GM19452 (cell line): ENCODE results near the gene ABHD17B.
A peak's percentile ranks its signal among the peaks of the same experiment; 100 is the strongest.

Experiments used
- ATAC-seq: cut with Tn5 transposase; IDR thresholded peaks from one replicate; pipeline ENCODE4 v1.9.1; 2021; ENCODE audit not compliant: unreplicated experiment

The ABHD17B gene

DNA sequence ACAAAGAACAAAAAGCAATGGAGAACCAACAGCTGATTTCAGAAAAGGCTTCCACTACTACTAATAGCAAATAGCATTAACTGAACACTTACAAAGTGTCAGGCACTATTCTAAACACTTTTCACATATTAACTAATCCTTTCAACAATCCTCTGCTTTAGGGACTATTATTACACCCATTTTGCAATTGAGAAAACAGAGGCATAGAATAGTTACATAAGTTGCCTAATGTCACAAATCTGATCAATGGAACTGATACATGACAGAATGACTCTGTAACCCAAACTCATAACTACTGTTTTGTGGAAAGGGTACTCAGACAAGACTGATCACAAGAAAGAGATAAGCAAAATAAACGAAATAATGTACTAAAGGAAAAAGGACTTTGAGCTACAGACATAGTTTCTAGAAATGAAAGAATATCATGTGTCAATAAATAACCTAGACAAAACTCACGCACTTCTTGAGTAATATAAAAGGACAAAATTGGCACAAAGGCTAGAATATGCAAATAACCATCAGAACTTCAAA lies 31.3 kb downstream of the ABHD17B start:
- no peak for ATAC-seq

DNA sequence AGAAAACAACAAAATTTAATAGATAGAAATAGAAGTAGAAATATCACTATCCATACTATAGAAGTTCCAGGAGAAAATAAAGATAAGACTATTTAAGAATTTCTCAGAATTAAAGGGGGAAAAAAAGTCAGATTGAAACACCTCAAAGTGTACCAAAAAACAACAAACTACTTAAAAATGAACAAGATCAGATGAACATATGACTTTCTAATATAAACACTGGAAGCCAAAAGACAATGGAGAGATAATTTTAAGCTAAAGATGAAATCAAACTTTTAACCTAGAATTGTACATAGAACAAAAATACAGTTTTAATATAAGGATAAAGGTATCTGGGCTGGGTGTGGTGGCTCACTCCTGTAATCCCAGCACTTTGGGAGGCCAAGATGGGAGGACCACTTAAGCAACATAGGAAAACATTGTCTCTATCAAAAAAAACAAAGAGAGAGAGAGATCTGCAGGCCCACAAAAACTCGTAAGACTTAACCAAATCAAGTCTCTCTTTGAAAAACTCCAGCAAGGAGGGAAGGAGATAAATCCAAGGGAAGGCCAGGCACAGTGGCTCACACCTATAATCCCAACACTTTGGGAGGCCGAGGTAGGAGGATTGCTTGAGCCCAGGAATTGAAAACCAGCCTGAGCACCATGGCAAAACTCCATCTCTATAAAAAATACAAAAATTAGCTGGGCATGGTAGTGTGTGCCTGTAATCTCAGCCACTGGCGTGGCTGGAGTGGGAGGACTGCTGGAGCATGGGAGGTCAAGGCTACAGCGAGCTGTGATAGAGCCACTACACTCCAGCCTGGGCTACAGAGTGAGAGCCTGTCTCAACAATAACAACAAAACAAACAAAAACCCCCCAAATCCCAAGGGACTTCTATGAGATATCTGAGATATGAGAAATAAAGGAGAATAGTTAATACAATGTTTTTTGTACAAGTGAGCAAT lies 32.4 kb downstream of the ABHD17B start:
- ATAC-seq, result no peak

DNA sequence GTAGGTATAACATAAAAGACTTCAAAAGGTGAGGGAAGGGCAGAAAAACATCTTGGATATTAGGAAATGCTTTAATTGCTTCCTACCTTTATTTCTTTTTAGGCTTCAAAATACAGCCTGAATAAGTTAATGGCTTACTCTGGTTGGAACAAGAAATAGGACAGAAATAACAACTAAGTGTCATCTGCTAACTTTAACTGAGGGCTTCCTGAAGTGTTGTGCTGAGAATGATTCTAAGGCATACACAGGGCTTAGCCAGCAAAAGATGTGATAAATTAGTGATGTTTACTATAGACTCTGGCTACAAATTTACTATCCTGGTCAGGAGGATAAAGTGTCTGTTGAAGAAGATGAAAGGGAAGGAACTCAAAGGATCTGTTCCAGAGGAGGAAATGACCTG lies 34.2 kb downstream of the ABHD17B start:
- no peak for ATAC-seq

DNA sequence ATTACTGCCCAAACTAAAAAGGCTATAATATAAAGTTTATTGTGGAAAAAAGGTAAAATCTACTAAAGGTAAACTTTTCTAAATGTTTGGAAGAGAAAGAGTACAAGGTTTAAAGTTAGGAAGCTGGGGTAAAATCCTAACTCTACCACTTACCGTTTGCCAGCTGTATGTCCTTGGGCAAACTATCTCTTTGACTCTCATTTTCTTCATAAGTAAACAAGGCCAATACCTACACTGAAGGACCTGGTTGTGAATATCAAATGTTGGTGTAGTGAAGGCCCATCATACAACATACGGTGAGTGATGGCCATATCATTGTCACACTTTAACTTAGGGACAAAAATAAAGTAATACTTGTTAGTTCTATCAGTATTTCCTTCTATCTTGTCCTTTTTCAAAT lies 34.9 kb downstream of the ABHD17B start:
- ATAC-seq, result no peak

DNA sequence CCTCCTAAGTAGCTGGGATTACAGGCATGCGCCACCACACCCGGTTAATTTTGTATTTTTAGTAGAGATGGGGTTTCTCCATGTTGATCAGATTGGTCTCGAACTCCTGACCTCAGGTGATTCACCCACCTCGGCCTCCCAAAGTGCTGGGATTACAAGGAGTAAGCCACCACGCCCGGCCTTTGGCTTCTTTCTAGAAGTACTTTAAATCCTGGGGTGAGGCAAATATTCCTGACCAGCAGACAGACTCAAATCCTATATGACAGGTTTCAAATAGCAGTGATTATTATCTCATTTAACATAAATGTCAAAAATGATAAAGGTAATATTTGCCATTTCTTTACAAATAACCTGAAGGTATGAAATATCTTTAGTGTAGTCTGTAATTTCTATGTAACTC lies 35.6 kb downstream of the ABHD17B start:
- no peak for ATAC-seq

DNA sequence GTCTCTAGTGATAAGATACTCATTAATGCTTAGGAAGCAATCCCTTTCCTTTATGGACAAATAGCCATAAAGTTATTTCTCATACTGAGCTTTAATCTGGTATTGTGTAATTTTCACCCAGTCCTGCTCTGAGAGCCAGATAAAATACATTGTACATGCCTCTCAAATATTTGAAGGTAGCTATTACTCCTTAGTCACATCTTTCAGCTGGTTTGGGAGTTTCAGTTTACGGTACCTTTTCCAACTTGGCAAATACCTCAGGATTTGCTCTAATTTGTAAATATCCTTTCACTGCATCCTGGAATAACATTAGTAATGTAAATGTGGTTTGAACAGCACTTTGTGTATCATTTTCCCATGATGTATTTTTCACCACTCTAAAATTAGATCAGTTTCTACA lies 47.4 kb downstream of the ABHD17B start:
- no peak for ATAC-seq

DNA sequence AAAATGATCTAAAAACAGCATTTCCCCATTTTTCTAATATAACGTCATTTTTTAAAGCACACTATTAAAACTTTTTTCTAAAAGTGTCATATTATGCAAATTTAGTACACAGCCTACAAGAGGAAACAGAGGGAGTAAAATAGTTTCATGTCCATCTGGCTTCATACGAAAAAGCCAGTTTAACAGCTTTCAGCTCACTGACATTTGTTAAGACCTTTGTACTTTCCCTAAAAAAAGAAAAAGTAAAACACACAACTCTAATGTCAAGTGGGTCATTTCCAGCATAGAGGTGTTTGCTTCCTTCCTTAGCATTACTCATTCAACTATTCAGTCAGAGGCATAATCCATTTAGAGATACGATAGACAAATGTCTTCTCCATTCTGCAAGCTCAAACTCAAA lies 49.4 kb downstream of the ABHD17B start:
- no peak for ATAC-seq

DNA sequence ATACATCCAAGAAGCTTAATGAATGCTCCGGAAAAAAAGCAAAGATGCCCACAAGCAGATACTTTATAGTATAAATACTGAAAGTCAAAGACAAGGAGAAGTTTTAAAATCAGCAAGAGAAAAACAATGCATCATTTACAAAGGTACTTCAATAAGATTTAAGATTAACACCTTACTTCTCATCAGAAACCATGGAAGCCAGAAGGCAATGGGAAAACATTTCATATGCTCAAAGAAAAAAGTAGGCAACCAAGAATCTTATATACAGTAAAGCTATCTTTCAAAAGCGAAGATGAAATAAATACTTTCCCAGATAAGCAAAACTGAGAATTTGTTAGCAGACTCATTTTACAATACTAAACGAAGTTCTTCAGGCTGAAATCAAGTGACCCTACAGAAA lies 51.1 kb downstream of the ABHD17B start:
- ATAC-seq, result no peak

DNA sequence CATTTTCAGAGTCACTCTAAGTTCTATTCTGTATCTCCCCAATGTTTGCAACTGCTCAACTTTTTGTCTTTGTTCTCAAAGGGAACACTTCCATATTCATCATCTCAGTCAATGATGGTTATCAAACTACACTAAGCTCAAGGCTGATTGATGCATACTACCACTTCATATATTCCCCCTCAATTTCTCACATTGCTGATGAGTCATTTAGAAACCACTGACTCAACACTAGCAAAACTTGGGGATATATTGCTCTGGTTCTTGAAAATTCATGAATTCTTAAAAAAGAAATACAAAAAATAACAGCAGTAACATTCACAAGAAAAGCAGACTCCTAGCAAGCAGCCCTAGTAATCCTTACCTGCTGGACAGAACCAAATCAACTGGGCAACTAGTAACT lies 52.2 kb downstream of the ABHD17B start:
- ATAC-seq, result peak; percentile 76

DNA sequence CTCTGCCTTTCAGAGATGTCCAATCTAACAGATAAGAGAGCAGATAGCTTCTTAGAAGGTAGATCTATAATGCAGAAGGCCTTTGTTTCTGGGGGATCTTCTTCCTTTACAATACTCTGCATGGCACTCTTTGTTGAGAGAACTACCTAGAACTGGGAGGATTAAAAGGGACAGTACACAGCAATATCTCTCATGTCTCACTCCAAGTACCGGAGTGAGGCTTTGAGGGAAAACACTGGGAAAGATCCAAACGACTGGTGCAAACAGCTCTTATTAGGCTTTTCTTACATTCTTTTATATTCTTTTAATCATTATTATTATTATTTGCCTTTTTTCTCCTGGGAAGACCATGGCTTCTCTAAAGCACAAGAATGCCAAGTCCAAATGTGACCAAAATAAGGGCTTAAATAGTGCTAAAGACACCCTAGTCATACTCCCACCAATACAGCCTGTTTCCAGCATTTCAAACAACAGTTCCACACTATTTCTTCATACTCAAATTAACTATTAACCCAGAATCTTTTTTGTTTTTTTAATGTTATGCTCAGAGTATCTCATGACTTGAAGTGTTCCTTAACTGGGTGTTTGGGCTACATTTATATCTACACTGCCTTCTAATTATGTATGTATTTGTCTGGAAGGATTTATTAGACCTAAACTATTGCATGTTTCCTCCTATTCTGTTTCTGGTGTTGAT lies 52.7 kb downstream of the ABHD17B start:
- ATAC-seq, result peak; percentile 9

DNA sequence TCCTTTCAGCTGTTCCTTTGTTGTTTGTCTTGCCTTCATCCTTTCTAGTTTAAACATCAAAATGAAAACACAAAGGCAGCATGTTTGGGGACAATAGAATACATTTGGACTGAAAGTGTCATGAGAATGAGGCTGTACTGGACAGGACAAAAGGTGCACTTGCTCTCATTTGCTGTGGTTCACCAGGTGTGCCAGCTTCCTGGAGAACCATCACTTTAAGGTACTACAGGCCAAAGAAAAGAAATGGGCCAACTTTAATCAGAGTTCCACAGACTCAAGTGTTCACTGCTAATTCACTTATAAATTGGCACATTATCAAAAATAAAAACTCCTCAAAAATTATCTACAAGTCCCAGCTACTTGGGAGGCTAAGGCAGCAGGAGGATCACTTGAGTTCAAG lies 53.8 kb downstream of the ABHD17B start:
- ATAC-seq, result no peak

DNA sequence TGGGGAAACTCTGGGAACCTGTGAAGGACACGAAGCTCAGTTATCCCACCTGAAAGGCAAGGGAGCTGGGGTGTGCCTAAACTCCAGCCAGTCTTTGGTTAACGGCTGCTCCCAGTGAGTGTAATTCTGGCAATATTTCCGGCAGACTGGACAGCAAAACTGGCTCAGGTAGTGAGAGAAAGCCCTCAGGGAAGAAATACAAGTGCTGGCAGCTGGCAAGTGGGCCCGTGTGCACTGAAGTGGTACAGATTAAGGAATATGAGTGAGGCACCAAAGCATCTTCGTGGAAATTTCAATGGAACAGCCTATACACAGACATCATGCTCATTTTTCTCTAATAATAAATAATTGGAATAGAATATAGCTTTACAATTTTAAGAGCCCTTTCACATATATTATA lies 56.2 kb downstream of the ABHD17B start:
- no peak for ATAC-seq

DNA sequence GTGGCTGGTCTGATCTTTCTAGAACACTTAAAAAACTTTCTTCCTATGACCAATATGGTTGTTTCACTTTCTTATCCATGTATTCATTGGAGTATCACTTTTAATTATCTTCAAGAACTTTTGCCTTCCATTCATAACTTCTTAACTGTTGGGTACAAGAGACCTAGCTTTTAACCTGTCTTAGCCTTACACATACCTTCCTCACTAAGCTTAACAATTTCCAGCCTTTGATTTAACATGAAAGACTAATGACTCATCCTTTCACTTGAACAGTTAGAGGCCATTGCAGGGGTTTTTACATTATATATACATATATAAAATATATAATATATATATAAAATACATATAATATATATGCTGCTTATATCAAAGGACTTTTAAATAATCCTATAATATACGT lies 57.9 kb downstream of the ABHD17B start:
- no peak for ATAC-seq

DNA sequence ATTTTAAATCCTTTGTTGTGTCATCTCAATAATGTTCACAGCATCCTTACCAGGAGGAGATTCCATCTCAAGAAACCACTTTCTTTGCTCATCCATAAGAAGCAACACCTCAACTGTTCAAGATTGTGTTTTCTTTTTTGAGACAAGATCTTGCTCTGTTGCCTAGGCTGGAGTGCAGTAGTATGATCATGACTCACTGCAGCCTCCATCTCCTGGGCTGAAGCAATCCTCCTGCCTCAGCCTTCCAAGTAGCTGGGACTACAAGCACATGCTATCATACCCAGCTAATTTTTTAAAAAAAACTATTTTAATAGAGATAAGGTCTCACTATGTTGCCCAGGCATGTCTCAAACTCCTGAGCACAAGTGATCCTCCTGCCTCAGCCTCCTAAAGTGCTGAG lies 60.0 kb downstream of the ABHD17B start:
- no peak for ATAC-seq

DNA sequence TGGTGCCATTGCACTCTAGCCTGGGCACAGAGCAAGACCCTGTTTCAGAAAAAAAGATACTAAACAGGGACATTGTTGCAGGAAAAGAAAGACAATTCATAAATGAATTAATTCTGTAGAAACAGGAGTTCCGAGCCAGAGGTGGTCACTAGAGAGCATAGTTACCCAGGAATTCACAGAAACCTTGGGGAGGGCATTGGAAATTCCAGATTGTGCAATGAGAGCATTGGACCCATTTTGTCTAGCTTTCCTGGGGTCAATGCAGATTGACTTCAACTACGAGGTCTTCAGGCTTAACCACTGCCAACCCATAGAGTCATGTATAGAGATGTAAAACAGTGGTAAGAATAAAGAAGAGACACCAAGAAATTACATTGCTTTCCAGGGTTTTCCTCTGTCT lies 63.1 kb downstream of the ABHD17B start:
- no peak for ATAC-seq

DNA sequence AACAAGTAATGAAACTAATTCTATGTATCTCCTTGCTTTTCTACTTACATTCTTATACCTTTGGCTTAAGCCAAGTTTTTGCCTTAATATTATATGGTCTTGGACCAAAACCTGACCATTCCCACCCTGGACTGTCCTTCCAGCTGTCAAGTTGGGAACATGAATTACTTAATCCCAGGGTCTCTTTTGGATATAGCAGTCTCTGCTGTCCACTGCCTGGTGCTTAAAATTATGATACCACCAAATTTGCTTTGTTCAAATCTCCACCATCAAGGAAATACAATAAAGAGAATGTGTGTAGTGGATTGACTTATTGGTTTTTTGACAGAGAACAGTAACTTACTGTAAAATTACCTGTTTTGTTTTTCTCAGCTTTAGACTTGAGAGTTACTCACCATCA lies 66.2 kb downstream of the ABHD17B start:
- ATAC-seq, result no peak

DNA sequence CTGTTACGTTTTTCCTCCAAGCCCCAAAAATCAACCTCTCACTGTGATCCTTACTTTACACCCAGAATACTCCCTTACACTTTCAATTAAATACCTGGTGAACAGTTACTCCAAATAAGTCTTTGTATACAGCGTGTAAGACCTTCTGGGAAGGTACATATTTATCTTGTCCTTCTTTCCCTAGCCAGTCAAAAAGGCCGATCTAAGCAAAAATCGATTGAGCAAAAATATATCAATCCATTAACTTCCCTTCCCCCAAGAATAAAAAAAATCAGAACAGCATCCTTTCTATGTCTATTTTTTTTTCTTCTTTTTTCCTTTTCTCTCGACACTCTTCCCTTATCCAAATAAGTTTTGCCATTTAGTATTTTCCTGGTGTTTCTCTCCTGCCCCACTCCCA lies 71.3 kb downstream of the ABHD17B start:
- no peak for ATAC-seq

DNA sequence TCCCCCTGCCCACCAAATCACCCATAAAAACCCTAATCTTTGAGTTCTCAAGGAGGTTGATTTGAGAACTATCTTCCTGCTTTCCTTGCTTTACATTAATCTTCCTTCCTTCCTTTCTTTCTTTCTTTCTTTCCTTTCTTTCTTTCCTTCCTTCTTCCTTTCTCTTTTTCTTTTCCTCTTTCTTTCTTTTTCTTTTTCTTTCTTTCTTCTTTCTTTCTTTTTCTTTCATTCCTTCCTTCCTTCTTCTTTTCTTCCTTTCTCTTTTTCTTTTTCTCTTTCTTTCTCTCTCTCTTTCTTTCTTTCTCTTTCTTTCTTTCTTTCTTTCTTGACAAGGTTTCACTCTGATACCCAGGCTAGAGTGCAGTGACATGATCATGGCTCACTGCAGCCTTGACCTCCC lies 75.4 kb downstream of the ABHD17B start:
- no peak for ATAC-seq

DNA sequence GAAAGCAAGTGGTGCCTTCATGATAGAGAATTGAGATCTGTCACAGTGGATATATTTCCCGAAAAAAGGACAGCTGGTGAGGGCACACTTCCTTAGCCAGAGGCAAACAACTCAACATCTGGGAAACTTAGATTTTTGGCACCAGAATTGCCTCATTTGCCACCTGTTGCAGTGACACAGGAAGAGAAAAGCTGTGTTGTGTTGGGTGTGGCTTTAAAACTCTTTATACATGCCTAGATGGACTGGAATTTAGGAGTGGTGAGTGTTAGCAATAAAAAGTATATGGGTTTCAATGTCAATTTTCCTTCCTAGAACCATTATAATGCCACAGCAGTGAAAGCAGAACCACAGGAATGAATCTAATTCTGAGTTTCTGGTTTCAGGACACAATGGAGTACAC lies 80.1 kb downstream of the ABHD17B start:
- no peak for ATAC-seq

DNA sequence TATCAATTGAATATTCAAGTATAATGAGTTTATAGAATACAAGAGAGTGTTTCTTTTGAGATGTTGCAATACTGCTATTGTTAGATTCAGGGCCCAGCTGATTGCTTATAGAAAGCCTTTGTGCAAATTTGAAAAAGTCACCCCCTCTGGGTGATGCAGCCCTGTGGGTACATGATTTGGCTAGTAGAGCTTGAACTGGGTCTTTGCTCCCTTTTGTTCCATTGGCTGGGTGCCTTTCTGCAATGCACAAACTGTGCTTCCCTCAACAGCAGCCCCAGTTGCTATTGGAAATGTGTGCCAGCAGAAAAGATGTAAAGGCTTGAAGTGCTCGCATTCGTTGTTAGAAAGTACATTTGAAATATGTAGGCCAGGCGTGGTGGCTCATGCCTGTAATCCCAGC lies 80.8 kb downstream of the ABHD17B start:
- ATAC-seq, result no peak

DNA sequence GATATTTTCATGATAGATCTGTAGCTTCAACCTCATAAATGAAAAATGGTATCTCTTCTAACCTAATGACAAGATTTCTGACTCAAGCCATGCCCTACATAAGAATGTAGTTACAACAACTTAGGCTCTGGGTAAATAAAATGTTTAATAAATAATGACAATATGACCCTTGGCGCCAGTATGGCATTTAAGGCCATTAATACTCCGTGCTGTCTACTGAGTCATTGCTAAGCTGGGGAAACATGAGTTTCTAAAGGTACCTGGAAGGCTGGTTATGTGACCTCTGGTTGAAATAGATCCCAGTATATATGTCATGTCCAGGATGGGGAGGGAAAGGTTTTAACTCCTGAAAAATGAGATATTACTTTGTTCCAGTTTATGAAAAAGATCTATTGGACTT lies 84.7 kb downstream of the ABHD17B start:
- no peak for ATAC-seq

DNA sequence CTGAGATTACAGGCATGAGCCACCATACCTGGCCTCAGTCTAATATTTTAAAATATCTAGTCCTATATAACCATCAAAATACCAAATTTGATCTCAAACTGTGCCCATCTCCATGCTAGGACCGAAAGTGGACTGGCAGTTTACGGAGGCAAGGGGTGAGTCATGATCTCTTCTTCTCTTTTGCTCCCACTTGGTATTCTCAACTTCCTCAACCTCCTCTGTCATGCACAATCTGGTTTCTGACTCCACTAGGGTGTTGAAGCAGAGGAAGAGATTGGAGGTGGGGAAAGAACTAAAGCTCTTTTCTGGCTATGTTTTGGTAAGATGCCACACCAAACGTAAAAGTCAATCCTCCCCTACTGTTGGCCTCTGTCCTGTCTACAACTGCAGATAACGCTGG lies 86.7 kb downstream of the ABHD17B start:
- ATAC-seq, result no peak
